OCI-LY1 (cell line): Measurements from ENCODE around the gene RBBP8.

Experiments used
- CTCF ChIP-seq: fragments of 200-600 bp; sonication (generic), shearing (Covaris generic); IDR thresholded peaks from 2 replicates; pipeline ENCODE4 v1.5.1; 2017; ENCODE audit warnings: mild to moderate bottlenecking, antibody characterized with exemption, low read length, moderate library complexity, mixed read lengths
- EZH2 ChIP-seq: fragments of 200-600 bp; sonication (generic), shearing (Covaris generic); IDR thresholded peaks from 2 replicates; pipeline ENCODE4 v1.8.0; 2017; ENCODE audit warnings: borderline replicate concordance, mixed run types, mild to moderate bottlenecking, antibody characterized with exemption, low read length, moderate library complexity, mixed read lengths

- TF ChIP-seq CTCF = no peak
- no peak for TF ChIP-seq EZH2
Measured at GRCh38 chr18:23059541-23060465, 126.7 kb downstream of the RBBP8 start.
